Cardiac fibroblast (primary cell): ENCODE measurements around the gene RESP18.
A peak's percentile ranks its signal among the peaks of the same experiment; 100 is the strongest.

Source experiments
- DNase-seq, 2 donors: peaks; one replicate each; pipeline versions ENCODE4 v3.0.0 to v3.0.0-alpha.2; 2010; ENCODE audit warnings: low read depth in 2 of 2
- H3K4me3 ChIP-seq, 2 donors: replicated peaks in 1 of 2; 1 replicate in 1 of 2; 2 replicates in 1 of 2; pipeline ENCODE4 v1.5.1; 2011; ENCODE audit warnings: low read depth in 2 of 2, low read length in 2 of 2, mild to moderate bottlenecking in 2 of 2, moderate library complexity in 1 of 2
- CTCF ChIP-seq: IDR thresholded peaks from one replicate; pipeline ENCODE4 v1.5.1; 2011; ENCODE audit warnings: low read depth, mild to moderate bottlenecking, low read length, inconsistent platforms

The RESP18 gene

GRCh38 chr2:219278655-219279150 lies 53.8 kb downstream of the RESP18 start:
- TF ChIP-seq CTCF, result no peak
- no peak for DNase-seq
- H3K4me3 ChIP-seq, result peak overlapping the region; percentile 2 to 27

- H3K4me3 ChIP-seq, result no peak overlapping the region
- TF ChIP-seq CTCF, result peak; percentile 99
- DNase-seq, result peak; percentile 80 to 84
Observed at GRCh38 chr2:219277703-219278654, 54.6 kb downstream of the RESP18 start.
